ENCODE data around the gene COX5B. TPM values are rescaled to one million over a fixed set of nuclear protein-coding genes. Genes with fewer than 3 reads are reported as not detected.

COX5B gene, protein sequence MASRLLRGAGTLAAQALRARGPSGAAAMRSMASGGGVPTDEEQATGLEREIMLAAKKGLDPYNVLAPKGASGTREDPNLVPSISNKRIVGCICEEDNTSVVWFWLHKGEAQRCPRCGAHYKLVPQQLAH
- 231 and 435 TPM in 2 replicates for total RNA-seq

DNA sequence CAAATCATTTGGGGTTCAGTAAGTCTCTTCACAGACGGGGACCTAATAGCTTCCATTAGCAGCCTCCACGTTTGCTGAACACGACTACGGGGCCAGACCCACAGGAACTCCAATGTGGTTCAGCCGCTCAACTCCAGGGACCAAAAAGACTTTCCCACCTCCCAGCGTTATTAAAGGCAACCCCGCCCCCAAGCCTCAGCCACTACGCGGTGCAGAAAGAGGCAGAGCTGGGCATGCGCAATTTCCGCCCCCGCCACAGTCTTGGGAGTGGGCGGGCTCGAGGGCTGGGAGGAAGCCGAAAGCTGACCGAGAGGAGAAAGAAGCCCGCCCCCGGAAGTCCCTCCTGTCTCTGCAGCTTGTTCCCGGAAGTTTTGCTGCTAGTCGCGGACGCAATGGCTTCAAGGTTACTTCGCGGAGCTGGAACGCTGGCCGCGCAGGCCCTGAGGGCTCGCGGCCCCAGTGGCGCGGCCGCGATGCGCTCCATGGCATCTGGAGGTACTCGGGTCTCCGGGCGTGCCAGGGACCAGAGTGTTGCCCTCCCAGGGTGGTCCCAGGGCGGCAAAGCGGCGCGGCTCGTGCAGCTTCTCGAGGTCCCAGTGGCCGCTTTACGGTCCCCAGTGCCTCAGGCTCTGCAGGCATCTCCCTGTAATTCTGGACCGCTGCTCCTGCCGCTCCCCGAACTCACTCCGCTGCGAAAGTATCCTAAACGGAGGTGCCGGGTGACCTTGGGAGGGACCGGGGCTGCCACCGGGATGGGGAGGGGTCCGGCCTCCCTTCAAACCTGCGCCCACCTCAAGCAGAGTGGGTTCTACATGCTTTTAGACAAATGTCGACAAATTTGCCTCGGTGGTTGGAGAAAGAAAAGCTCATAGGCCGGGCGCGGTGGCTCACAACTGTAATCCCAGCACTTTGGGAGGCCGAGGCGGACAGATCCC, at the start of gene COX5B:
TSS of gene COX5B (plus strand) at position 368 of the 935 bp plus-strand sequence. CDS start at position 393, 25 bp downstream.

DNA sequence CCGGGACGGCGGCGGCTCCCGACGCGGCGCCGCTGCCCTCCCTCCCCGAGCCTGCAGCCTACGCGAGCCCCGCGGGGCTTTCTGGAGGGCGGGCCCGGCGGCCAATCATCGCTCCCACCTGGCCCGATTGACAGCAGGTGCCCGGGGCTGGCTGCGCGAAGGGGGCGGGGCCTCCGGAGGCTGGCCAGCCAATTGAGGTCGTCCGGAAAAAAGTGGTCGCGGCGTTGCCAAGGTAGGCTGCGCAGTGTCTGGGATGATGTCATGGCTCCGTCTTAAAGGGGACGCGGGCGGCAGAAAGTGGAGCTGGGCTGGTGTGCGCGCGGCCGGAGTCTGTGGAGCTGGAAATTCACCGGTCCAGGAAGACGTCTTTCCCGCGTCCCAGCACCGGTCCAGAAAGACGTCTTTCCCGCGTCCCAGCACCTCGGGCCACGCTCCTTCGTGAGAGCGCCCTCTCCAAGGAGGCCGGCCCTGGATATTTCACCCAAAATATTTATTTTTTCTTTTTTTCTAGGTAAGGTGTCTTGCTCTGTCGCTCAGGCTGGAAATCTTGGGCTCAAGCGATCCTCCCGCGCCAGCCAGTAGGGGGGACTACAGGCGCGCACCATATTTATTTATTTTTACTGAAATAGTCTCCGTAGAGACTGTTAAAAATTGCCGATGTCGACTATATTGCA, 18.2 kb downstream of the COX5B start, which contains the start of gene ACTR1B:
TSS of gene ACTR1B (minus strand) at position 83 of the 674 bp plus-strand sequence. CDS start 154 bp downstream, outside the sequence.

GRCh38 chr2:97669448-97669847, 23.6 kb downstream of the COX5B start, which contains the start of gene C2orf92:
Gene C2orf92, plus strand, starts transcription at chr2:97669713. Its CDS starts 76 bp downstream, at chr2:97669789.

Other genes starting within 250 kb of the COX5B start
- 5.8 and 23.4 TPM in 2 replicates for gene ANKRD36B, start 56.2 kb upstream of the COX5B start, total RNA-seq
- gene ACTR1B, start 18.0 kb downstream of the COX5B start, total RNA-seq = 28.4 and 37.8 TPM in 2 replicates
- gene C2orf92, start 23.7 kb downstream of the COX5B start, total RNA-seq = 1.0 and 3.1 TPM in 2 replicates
- 0.07 TPM in 1 of 2 replicates, not detected in the other for gene ZAP70, start 67.5 kb downstream of the COX5B start, total RNA-seq

Data from nasal cavity respiratory epithelium epithelial cell of viscerocranial mucosa (primary cell).